Mesendoderm (in vitro differentiated cells): ENCODE results near the gene CTXN2.

ENCODE experiments used
- DNase-seq: peaks from one replicate; pipeline ENCODE4 v3.0.0; 2013
- H2AK5ac ChIP-seq: 2 replicates; pipeline ENCODE4 v1.6.1; 2013; ENCODE audit warnings: low read length, inconsistent platforms
- H2BK120ac ChIP-seq: 2 replicates; pipeline ENCODE4 v1.6.1; 2013; ENCODE audit warnings: low read depth, mild to moderate bottlenecking, low read length, moderate library complexity, mixed read lengths
- H2BK15ac ChIP-seq: replicated peaks from 2 replicates; pipeline ENCODE4 v1.6.1; 2013; ENCODE audit warnings: low read depth, mild to moderate bottlenecking, moderate library complexity
- H2BK5ac ChIP-seq: 2 replicates; pipeline ENCODE4 v1.6.1; 2013; ENCODE audit warnings: low read length, inconsistent platforms
- H3K18ac ChIP-seq: 2 replicates; pipeline ENCODE4 v1.6.1; 2013; ENCODE audit warnings: mild to moderate bottlenecking, low read length, mixed read lengths
- H3K23ac ChIP-seq: one replicate; pipeline ENCODE4 v1.6.1; 2013; ENCODE audit warnings: low read length
- H3K27ac ChIP-seq: 2 replicates; pipeline ENCODE4 v1.5.1; 2013; ENCODE audit warnings: low read depth, mild to moderate bottlenecking, inconsistent platforms, low read length, moderate library complexity
- H3K27me3 ChIP-seq: 2 replicates; pipeline ENCODE4 v1.6.1; 2013; ENCODE audit warnings: low read length, control low read depth, mild to moderate bottlenecking, inconsistent platforms; ENCODE audit not compliant: insufficient read depth, poor library complexity
- H3K36me3 ChIP-seq: 2 replicates; pipeline ENCODE4 v1.6.1; 2013; ENCODE audit warnings: low read length, inconsistent platforms; ENCODE audit not compliant: control insufficient read depth, insufficient read depth
- H3K4ac ChIP-seq: one replicate; pipeline ENCODE4 v1.6.1; 2013; ENCODE audit warnings: low read depth, mild to moderate bottlenecking, low read length, moderate library complexity
- H3K4me1 ChIP-seq: 2 replicates; pipeline ENCODE4 v1.6.1; 2013; ENCODE audit warnings: low read depth, low read length, inconsistent platforms; ENCODE audit not compliant: control insufficient read depth
- H3K4me2 ChIP-seq: 2 replicates; pipeline ENCODE4 v1.6.1; 2013; ENCODE audit warnings: low read length
- H3K4me3 ChIP-seq: 2 replicates; pipeline ENCODE4 v1.5.1; 2013; ENCODE audit warnings: mild to moderate bottlenecking, low read length
- H3K56ac ChIP-seq: one replicate; pipeline ENCODE4 v1.6.1; 2013; ENCODE audit warnings: low read length
- H3K79me1 ChIP-seq: 2 replicates; pipeline ENCODE4 v1.6.1; 2013; ENCODE audit warnings: low read length, inconsistent platforms
- H3K79me2 ChIP-seq: 2 replicates; pipeline ENCODE4 v1.6.1; 2013; ENCODE audit warnings: mild to moderate bottlenecking, low read length; ENCODE audit not compliant: control insufficient read depth, insufficient read depth
- H3K9ac ChIP-seq: 2 replicates; pipeline ENCODE4 v1.6.1; 2013; ENCODE audit warnings: low read length, inconsistent platforms
- H4K5ac ChIP-seq: one replicate; pipeline ENCODE4 v1.6.1; 2013; ENCODE audit warnings: low read length
- H4K8ac ChIP-seq: one replicate; pipeline ENCODE4 v1.6.1; 2013; ENCODE audit warnings: low read depth, mild to moderate bottlenecking, control low read depth, low read length, moderate library complexity
- WGBS: extraction: QIAGEN DNeasy Blood & Tissue Kit; methylation state at CpG from one replicate; pipeline ENCODE4 v1.1.7; 2013; ENCODE audit warnings: low lambda C conversion rate, missing lambda C conversion rate; ENCODE audit not compliant: insufficient coverage; ENCODE audit errors: extremely low coverage; 5-methylcytosine and 5-hydroxymethylcytosine counted together

The CTXN2 gene

GRCh38 chr15:48186271-48186670, 5.2 kb upstream of the CTXN2 start:
- H3K79me1 ChIP-seq: no peaks in the 10 kb centered on the region
- no peak overlapping the region for H3K4me2 ChIP-seq
- DNase-seq: no peak
- H3K36me3 ChIP-seq: no peaks in the 10 kb centered on the region
- H3K56ac ChIP-seq: no peak overlapping the region
- no peak overlapping the region for H3K4me3 ChIP-seq
- WGBS: no CpG with 5 or more reads among the region's 3 CpGs
- no peak overlapping the region for H3K23ac ChIP-seq
- H2AK5ac ChIP-seq: no peak overlapping the region
- no peak overlapping the region for H4K5ac ChIP-seq
- no peak overlapping the region for H4K8ac ChIP-seq
- no peaks in the 10 kb centered on the region for H3K27me3 ChIP-seq
- no peak overlapping the region for H2BK120ac ChIP-seq
- H2BK5ac ChIP-seq: no peak overlapping the region
- no peak overlapping the region for H3K9ac ChIP-seq
- H3K4ac ChIP-seq: no peak overlapping the region
- H3K27ac ChIP-seq: no peak overlapping the region
- no peak overlapping the region for H3K18ac ChIP-seq
- no peak overlapping the region for H2BK15ac ChIP-seq
- H3K79me2 ChIP-seq: no peaks in the 10 kb centered on the region
- no peaks in the 10 kb centered on the region for H3K4me1 ChIP-seq

GRCh38 chr15:48190932-48191573, 412 bp upstream of the CTXN2 start:
- no peak overlapping the region for H2AK5ac ChIP-seq
- no peak overlapping the region for H3K56ac ChIP-seq
- H4K8ac ChIP-seq: no peak overlapping the region
- H3K9ac ChIP-seq: no peak overlapping the region
- H3K36me3 ChIP-seq: no peaks in the 10 kb centered on the region
- no peak overlapping the region for H3K23ac ChIP-seq
- peak; percentile 92 for DNase-seq
- no peak overlapping the region for H4K5ac ChIP-seq
- H3K4me3 ChIP-seq: no peak overlapping the region
- no peaks in the 10 kb centered on the region for H3K4me1 ChIP-seq
- H3K18ac ChIP-seq: no peak overlapping the region
- WGBS: no CpG with 5 or more reads among the region's 15 CpGs
- H3K4me2 ChIP-seq: peak overlapping the region; percentile 58
- no peaks in the 10 kb centered on the region for H3K27me3 ChIP-seq
- no peak overlapping the region for H2BK15ac ChIP-seq
- H2BK120ac ChIP-seq: no peak overlapping the region
- H3K79me2 ChIP-seq: no peaks in the 10 kb centered on the region
- no peak overlapping the region for H3K27ac ChIP-seq
- no peaks in the 10 kb centered on the region for H3K79me1 ChIP-seq
- no peak overlapping the region for H3K4ac ChIP-seq
- no peak overlapping the region for H2BK5ac ChIP-seq

GRCh38 chr15:48202068-48202467, 10.6 kb downstream of the CTXN2 start:
- Histone ChIP-seq H2BK120ac (no peak overlapping the region), H3K56ac (no peak overlapping the region), H2BK15ac (no peak overlapping the region), H3K23ac (no peak overlapping the region), H3K79me2 (no peaks in the 10 kb centered on the region), H3K79me1 (no peaks in the 10 kb centered on the region), H3K4me3 (no peak overlapping the region), H3K27me3 (no peaks in the 10 kb centered on the region), H2BK5ac (no peak overlapping the region), H4K5ac (no peak overlapping the region), H3K27ac (no peak overlapping the region), H3K9ac (no peak overlapping the region), H3K4ac (no peak overlapping the region), H3K18ac (no peak overlapping the region), H3K4me1 (no peaks in the 10 kb centered on the region), H4K8ac (no peak overlapping the region), H3K36me3 (no peaks in the 10 kb centered on the region), H3K4me2 (no peak overlapping the region), H2AK5ac (no peak overlapping the region)
- WGBS: no CpG with 5 or more reads among the region's 1 CpG
- DNase-seq: peak; percentile 2

GRCh38 chr15:48205981-48206380, 14.5 kb downstream of the CTXN2 start, which contains the start of gene SLC12A1:
Gene SLC12A1, plus strand, starts transcription at chr15:48206302. Its CDS starts 1,418 bp downstream, at chr15:48207720.
- H3K4me2 ChIP-seq: no peak within 1 kb of the TSS
- no peak within 1 kb of the TSS for H3K9ac ChIP-seq
- H3K36me3 ChIP-seq: no peaks in the 10 kb centered on the region
- H3K79me2 ChIP-seq: no peaks in the 10 kb centered on the region
- H3K18ac ChIP-seq: no peak within 1 kb of the TSS
- no peak within 1 kb of the TSS for H3K27ac ChIP-seq
- H2BK15ac ChIP-seq: no peak within 1 kb of the TSS
- H3K27me3 ChIP-seq: no peaks in the 10 kb centered on the region
- no peak within 1 kb of the TSS for H2BK5ac ChIP-seq
- H2BK120ac ChIP-seq: no peak within 1 kb of the TSS
- no peak within 1 kb of the TSS for H3K4ac ChIP-seq
- no peak within 1 kb of the TSS for H3K56ac ChIP-seq
- WGBS: no CpG with 5 or more reads among the region's 1 CpG
- H3K4me3 ChIP-seq: no peak within 1 kb of the TSS
- H4K5ac ChIP-seq: no peak within 1 kb of the TSS
- H3K23ac ChIP-seq: no peak within 1 kb of the TSS
- no peak within 1 kb of the TSS for H2AK5ac ChIP-seq
- H3K79me1 ChIP-seq: no peaks in the 10 kb centered on the region
- no peak within 1 kb of the TSS for H4K8ac ChIP-seq
- H3K4me1 ChIP-seq: no peaks in the 10 kb centered on the region
- DNase-seq: no peak

- H3K27ac ChIP-seq: no peak overlapping the region
- H3K4ac ChIP-seq: no peak overlapping the region
- H4K5ac ChIP-seq: no peak overlapping the region
- no peak overlapping the region for H2BK15ac ChIP-seq
- H3K18ac ChIP-seq: no peak overlapping the region
- no peaks in the 10 kb centered on the region for H3K79me1 ChIP-seq
- H2BK120ac ChIP-seq: no peak overlapping the region
- no peak overlapping the region for H3K4me2 ChIP-seq
- no peak overlapping the region for H2BK5ac ChIP-seq
- no CpG with 5 or more reads among the region's 1 CpG for whole genome bisulfite sequencing
- DNase-seq: no peak
- H3K36me3 ChIP-seq: no peaks in the 10 kb centered on the region
- H4K8ac ChIP-seq: no peak overlapping the region
- H3K23ac ChIP-seq: no peak overlapping the region
- H3K4me1 ChIP-seq: peaks cover 3% of the 10 kb centered on the region
- H3K27me3 ChIP-seq: no peaks in the 10 kb centered on the region
- H3K56ac ChIP-seq: no peak overlapping the region
- H2AK5ac ChIP-seq: no peak overlapping the region
- no peaks in the 10 kb centered on the region for H3K79me2 ChIP-seq
- H3K9ac ChIP-seq: no peak overlapping the region
- H3K4me3 ChIP-seq: no peak overlapping the region
Measured at GRCh38 chr15:48221261-48221660, 29.8 kb downstream of the CTXN2 start.

GRCh38 chr15:48221885-48222284, 30.4 kb downstream of the CTXN2 start:
- H3K18ac ChIP-seq: no peak overlapping the region
- H3K4me1 ChIP-seq: peaks cover 3% of the 10 kb centered on the region
- H3K79me2 ChIP-seq: no peaks in the 10 kb centered on the region
- H3K27ac ChIP-seq: no peak overlapping the region
- no peak overlapping the region for H3K9ac ChIP-seq
- H3K56ac ChIP-seq: no peak overlapping the region
- no peak overlapping the region for H3K23ac ChIP-seq
- no peak overlapping the region for H2BK5ac ChIP-seq
- no peak overlapping the region for H2BK120ac ChIP-seq
- H2BK15ac ChIP-seq: no peak overlapping the region
- H3K4me2 ChIP-seq: no peak overlapping the region
- H3K4ac ChIP-seq: no peak overlapping the region
- no peak overlapping the region for H4K5ac ChIP-seq
- no peaks in the 10 kb centered on the region for H3K36me3 ChIP-seq
- H4K8ac ChIP-seq: no peak overlapping the region
- no peaks in the 10 kb centered on the region for H3K27me3 ChIP-seq
- H3K4me3 ChIP-seq: no peak overlapping the region
- no peaks in the 10 kb centered on the region for H3K79me1 ChIP-seq
- DNase-seq: no peak
- H2AK5ac ChIP-seq: no peak overlapping the region
- WGBS: no CpG with 5 or more reads among the region's 4 CpGs
